ENCODE data around the gene DCHS2. TPM values are rescaled to one million over a fixed set of nuclear protein-coding genes. Genes with fewer than 3 reads are reported as not detected.

DCHS2 gene
- total RNA-seq, 1 donor from 2014 or later: not detected

DNA sequence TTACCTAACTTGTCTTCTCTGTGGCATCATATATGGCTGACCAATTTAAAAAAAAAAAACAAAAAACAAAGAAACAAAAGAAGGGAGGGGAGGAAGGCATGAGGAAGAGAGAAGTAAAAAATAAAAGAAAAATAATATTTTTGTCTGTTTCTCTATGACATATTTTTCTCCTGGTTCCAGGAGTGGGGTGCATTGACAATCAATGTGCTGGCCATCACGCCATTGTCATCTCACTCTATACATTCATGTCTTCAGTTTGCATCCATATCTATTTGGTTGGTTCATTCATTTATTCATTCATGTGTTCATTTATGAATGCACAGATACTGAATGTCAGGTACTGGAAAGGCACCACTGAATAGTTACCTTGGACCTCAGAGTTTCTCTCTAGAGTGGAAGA, 183.4 kb downstream of the DCHS2 start:
- Mint-ChIP-seq H3K27me3 (ENCODE audit: unreplicated experiment) (no peaks in the 10 kb centered on the region), H3K9me3 (ENCODE audit: unreplicated experiment) (no peaks in the 10 kb centered on the region), H3K4me1 (ENCODE audit: unreplicated experiment) (no peaks in the 10 kb centered on the region), H3K27ac (ENCODE audit: unreplicated experiment) (no peak overlapping the region), H3K36me3 (ENCODE audit: low read depth, unreplicated experiment) (no peaks in the 10 kb centered on the region), H3K4me3 (ENCODE audit: unreplicated experiment) (no peak overlapping the region)
- DNase-seq (ENCODE audit: low spot score): no peak
- TF ChIP-seq CTCF (IDR thresholded peaks at IDR 0.05; ENCODE audit: unreplicated experiment): no peak

DNA sequence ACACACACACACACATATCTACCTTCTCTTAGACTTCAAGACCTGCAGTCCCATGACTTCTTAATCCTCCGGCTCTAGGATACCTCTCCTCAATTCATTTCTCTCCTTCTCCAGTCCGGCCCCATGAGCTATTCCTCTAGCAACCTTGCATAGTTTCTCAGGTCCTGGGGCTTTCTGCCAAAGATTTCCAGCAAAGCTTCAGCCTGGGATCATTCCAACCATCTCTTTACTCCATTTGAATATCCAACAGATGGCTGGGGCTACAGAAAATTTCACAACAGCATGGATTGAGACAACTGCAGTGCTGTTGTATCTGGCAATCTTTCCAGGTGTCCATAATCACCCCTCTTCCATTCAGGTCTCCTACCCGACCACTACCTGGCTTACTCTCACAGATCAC, 184.1 kb downstream of the DCHS2 start:
- no peak for TF ChIP-seq CTCF (IDR thresholded peaks at IDR 0.05; ENCODE audit: unreplicated experiment)
- Mint-ChIP-seq H3K4me3 (ENCODE audit: unreplicated experiment) (no peak overlapping the region), H3K27ac (ENCODE audit: unreplicated experiment) (no peak overlapping the region), H3K36me3 (ENCODE audit: low read depth, unreplicated experiment) (no peaks in the 10 kb centered on the region), H3K4me1 (ENCODE audit: unreplicated experiment) (no peaks in the 10 kb centered on the region), H3K9me3 (ENCODE audit: unreplicated experiment) (no peaks in the 10 kb centered on the region), H3K27me3 (ENCODE audit: unreplicated experiment) (no peaks in the 10 kb centered on the region)
- DNase-seq (ENCODE audit: low spot score): no peak

DNA sequence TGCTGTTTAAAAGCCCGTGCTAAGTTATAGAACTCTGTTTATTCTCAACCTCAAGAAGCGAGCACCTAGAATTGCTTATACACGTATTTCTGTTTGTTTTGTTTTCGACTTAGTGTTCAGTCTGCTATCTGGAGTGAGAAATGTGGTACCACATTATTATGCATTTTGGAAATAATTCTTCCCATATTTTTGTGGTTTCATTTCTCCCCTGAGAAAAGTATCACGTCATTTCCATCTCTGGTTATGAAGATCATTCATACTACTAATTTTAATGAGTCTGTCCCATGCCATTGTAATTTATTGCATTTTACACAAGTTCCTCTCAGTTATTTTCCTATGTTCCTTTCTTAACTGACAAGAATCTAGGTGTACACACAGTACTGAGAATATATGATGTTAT, 186.0 kb downstream of the DCHS2 start:
- DNase-seq (ENCODE audit: low spot score): no peak
- no peaks in the 10 kb centered on the region for H3K9me3 Mint-ChIP-seq (ENCODE audit: unreplicated experiment)
- no peaks in the 10 kb centered on the region for H3K4me1 Mint-ChIP-seq (ENCODE audit: unreplicated experiment)
- no peak overlapping the region for H3K4me3 Mint-ChIP-seq (ENCODE audit: unreplicated experiment)
- TF ChIP-seq CTCF (IDR thresholded peaks at IDR 0.05; ENCODE audit: unreplicated experiment): no peak
- no peaks in the 10 kb centered on the region for H3K27me3 Mint-ChIP-seq (ENCODE audit: unreplicated experiment)
- no peaks in the 10 kb centered on the region for H3K36me3 Mint-ChIP-seq (ENCODE audit: low read depth, unreplicated experiment)
- no peak overlapping the region for H3K27ac Mint-ChIP-seq (ENCODE audit: unreplicated experiment)

GRCh38 chr4:154304679-154305078, 186.9 kb downstream of the DCHS2 start:
- Mint-ChIP-seq H3K9me3 (ENCODE audit: unreplicated experiment) (no peaks in the 10 kb centered on the region), H3K36me3 (ENCODE audit: low read depth, unreplicated experiment) (no peaks in the 10 kb centered on the region), H3K27ac (ENCODE audit: unreplicated experiment) (no peak overlapping the region), H3K27me3 (ENCODE audit: unreplicated experiment) (no peaks in the 10 kb centered on the region), H3K4me3 (ENCODE audit: unreplicated experiment) (no peak overlapping the region), H3K4me1 (ENCODE audit: unreplicated experiment) (no peaks in the 10 kb centered on the region)
- no peak for DNase-seq (ENCODE audit: low spot score)
- no peak for TF ChIP-seq CTCF (IDR thresholded peaks at IDR 0.05; ENCODE audit: unreplicated experiment)

GRCh38 chr4:154294652-154295350, 196.8 kb downstream of the DCHS2 start:
- H3K9me3 Mint-ChIP-seq (ENCODE audit: unreplicated experiment): no peaks in the 10 kb centered on the region
- no peaks in the 10 kb centered on the region for H3K36me3 Mint-ChIP-seq (ENCODE audit: low read depth, unreplicated experiment)
- no peak for TF ChIP-seq CTCF (IDR thresholded peaks at IDR 0.05; ENCODE audit: unreplicated experiment)

More at GRCh38 chr4:154294652-154295350, 196.8 kb downstream of the DCHS2 start:
- Mint-ChIP-seq H3K4me1 (ENCODE audit: unreplicated experiment) (no peaks in the 10 kb centered on the region), H3K4me3 (ENCODE audit: unreplicated experiment) (no peak overlapping the region), H3K27me3 (ENCODE audit: unreplicated experiment) (no peaks in the 10 kb centered on the region), H3K27ac (ENCODE audit: unreplicated experiment) (no peak overlapping the region)
- DNase-seq (ENCODE audit: low spot score): no peak

Measured in endothelial cell (in vitro differentiated cells).